SK-N-SH treated with all-trans-retinoic acid at 6 μM for 48 hours (cell line): ENCODE measurements around the gene MTA3.

Experiments used
- ATAC-seq: fragments of 200-7000 bp; cut with Tn5 transposase; 3 replicates; pipeline ENCODE4 v1.9.1; 2020; ENCODE audit warnings: mild to moderate bottlenecking, moderate library complexity
- BACH2 ChIP-seq: fragments of 250-450 bp; sonication (Bioruptor Pico); IDR thresholded peaks from 2 replicates; pipeline ENCODE4 v1.9.0; 2021; ENCODE audit warnings: mild to moderate bottlenecking, borderline replicate concordance
- CSDC2 ChIP-seq: fragments of 250-450 bp; sonication (Bioruptor Pico); IDR thresholded peaks from 2 replicates; pipeline ENCODE4 v1.5.0; 2020; ENCODE audit warnings: mild to moderate bottlenecking, moderate library complexity
- ESRRG ChIP-seq: fragments of 250-450 bp; sonication (Bioruptor Pico); IDR thresholded peaks from 2 replicates; pipeline ENCODE4 v1.6.1; 2021; ENCODE audit warnings: mild to moderate bottlenecking
- GLIS3 ChIP-seq: fragments of 250-450 bp; sonication (Bioruptor Pico); IDR thresholded peaks from 2 replicates; pipeline ENCODE4 v1.5.0; 2020; ENCODE audit warnings: mild to moderate bottlenecking, moderate library complexity
- ISL1 ChIP-seq: fragments of 250-450 bp; sonication (Bioruptor Pico); IDR thresholded peaks from 2 replicates; pipeline ENCODE4 v2.1.2; 2022; ENCODE audit warnings: mild to moderate bottlenecking, moderate library complexity
- OSR1 ChIP-seq: fragments of 250-450 bp; sonication (Bioruptor Pico); IDR thresholded peaks from 2 replicates; pipeline ENCODE4 v1.8.0; 2022; ENCODE audit warnings: moderate library complexity, mild to moderate bottlenecking, inconsistent platforms
- PPARA ChIP-seq: fragments of 250-450 bp; sonication (Bioruptor Pico); IDR thresholded peaks from 2 replicates; pipeline ENCODE4 v1.5.0; 2020; ENCODE audit warnings: mild to moderate bottlenecking, borderline replicate concordance
- RARB ChIP-seq: fragments of 250-450 bp; sonication (Bioruptor Pico); IDR thresholded peaks from 2 replicates; pipeline ENCODE4 v1.8.0; 2021; ENCODE audit warnings: mild to moderate bottlenecking, moderate library complexity
- SNAI2 ChIP-seq: fragments of 250-450 bp; sonication (Bioruptor Pico); IDR thresholded peaks from 2 replicates; pipeline ENCODE4 v1.5.0; 2020; ENCODE audit warnings: mild to moderate bottlenecking, moderate library complexity
- TCF4 ChIP-seq: fragments of 250-450 bp; sonication (Bioruptor Pico); IDR thresholded peaks from 2 replicates; pipeline ENCODE4 v1.8.0; 2021; ENCODE audit warnings: mild to moderate bottlenecking, moderate library complexity, borderline replicate concordance
- ZC3H10 ChIP-seq: fragments of 250-450 bp; sonication (Bioruptor Pico); IDR thresholded peaks from 2 replicates; pipeline ENCODE4 v1.5.1; 2021; ENCODE audit warnings: mild to moderate bottlenecking, moderate library complexity
- ZFP3 ChIP-seq: fragments of 250-450 bp; sonication (Bioruptor Pico); IDR thresholded peaks from 2 replicates; pipeline ENCODE4 v1.5.0; 2020; ENCODE audit warnings: mild to moderate bottlenecking, moderate library complexity
- ZFP30 ChIP-seq: fragments of 450-650 bp; formaldehyde crosslinking; IDR thresholded peaks from 2 replicates; pipeline ENCODE4 v1.5.0; 2022; ENCODE audit warnings: mild to moderate bottlenecking, moderate library complexity
- ZNF565 ChIP-seq: fragments of 450-650 bp; formaldehyde crosslinking; conservative IDR thresholded peaks from 2 replicates; pipeline ENCODE4 v1.5.0; 2020; ENCODE audit warnings: low read depth, mild to moderate bottlenecking, moderate library complexity
- ZNF70 ChIP-seq: fragments of 450-650 bp; formaldehyde crosslinking; IDR thresholded peaks from 2 replicates; pipeline ENCODE4 v1.5.0; 2020; ENCODE audit warnings: mild to moderate bottlenecking, moderate library complexity
- ZNF8 ChIP-seq: fragments of 450-650 bp; formaldehyde crosslinking; IDR thresholded peaks from 2 replicates; pipeline ENCODE4 v1.5.0; 2020; ENCODE audit warnings: mild to moderate bottlenecking, moderate library complexity
- TF ChIP-seq, protein P1 (sequence below): fragments of 250-450 bp; sonication (Bioruptor Pico); IDR thresholded peaks from 2 replicates; pipeline ENCODE4 v1.5.0; 2020; ENCODE audit warnings: mild to moderate bottlenecking, moderate library complexity
- TF ChIP-seq, protein P2 (sequence below): fragments of 250-450 bp; sonication (Bioruptor Pico); IDR thresholded peaks from 2 replicates; pipeline ENCODE4 v1.5.1; 2021; ENCODE audit warnings: mild to moderate bottlenecking, moderate library complexity
- TF ChIP-seq, protein P3 (sequence below): fragments of 250-450 bp; sonication (Bioruptor Pico); IDR thresholded peaks from 2 replicates; pipeline ENCODE4 v1.8.0; 2021; ENCODE audit warnings: low read depth, mild to moderate bottlenecking, moderate library complexity, borderline replicate concordance
- TF ChIP-seq, protein P4 (sequence below): fragments of 250-450 bp; sonication (Bioruptor Pico); IDR thresholded peaks from 2 replicates; pipeline ENCODE4 v1.8.0; 2020; ENCODE audit warnings: mild to moderate bottlenecking, moderate library complexity, borderline replicate concordance
- TF ChIP-seq, protein P5 (sequence below): fragments of 250-450 bp; sonication (Bioruptor Pico); IDR thresholded peaks from 2 replicates; pipeline ENCODE4 v1.5.1; 2020; ENCODE audit warnings: low read depth, mild to moderate bottlenecking, moderate library complexity

MTA3 gene

DNA sequence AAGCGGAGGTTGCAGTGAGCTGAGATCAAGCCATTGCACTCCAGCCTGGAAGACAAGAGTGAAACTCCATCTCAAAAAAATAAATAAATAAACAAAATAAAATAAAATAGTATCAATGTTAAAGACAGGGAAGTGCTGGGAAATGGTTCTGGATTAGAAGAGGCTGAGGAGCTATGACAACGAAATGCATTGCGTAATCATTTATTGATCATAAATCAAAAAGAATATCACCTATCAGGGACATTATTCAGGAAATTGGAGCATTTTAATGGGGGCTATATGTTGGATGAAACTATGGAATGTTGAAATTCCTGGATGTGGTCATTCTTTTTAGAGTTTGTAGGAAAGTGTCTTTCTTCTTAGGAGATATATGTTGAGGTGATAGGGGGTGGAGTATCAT, 30.9 kb upstream of the MTA3 start:
- TF ChIP-seq ISL1 (CRISPR knock-in tag) (no peak), ZNF565 (CRISPR knock-in tag) (no peak), CSDC2 (CRISPR knock-in tag) (no peak), ZNF8 (CRISPR knock-in tag) (no peak), SNAI2 (no peak), ZNF70 (CRISPR knock-in tag) (no peak), TCF4 (CRISPR knock-in tag) (no peak), OSR1 (CRISPR knock-in tag) (no peak), PPARA (CRISPR knock-in tag) (no peak), RARB (CRISPR knock-in tag) (no peak)
- TF ChIP-seq, protein P1, sequence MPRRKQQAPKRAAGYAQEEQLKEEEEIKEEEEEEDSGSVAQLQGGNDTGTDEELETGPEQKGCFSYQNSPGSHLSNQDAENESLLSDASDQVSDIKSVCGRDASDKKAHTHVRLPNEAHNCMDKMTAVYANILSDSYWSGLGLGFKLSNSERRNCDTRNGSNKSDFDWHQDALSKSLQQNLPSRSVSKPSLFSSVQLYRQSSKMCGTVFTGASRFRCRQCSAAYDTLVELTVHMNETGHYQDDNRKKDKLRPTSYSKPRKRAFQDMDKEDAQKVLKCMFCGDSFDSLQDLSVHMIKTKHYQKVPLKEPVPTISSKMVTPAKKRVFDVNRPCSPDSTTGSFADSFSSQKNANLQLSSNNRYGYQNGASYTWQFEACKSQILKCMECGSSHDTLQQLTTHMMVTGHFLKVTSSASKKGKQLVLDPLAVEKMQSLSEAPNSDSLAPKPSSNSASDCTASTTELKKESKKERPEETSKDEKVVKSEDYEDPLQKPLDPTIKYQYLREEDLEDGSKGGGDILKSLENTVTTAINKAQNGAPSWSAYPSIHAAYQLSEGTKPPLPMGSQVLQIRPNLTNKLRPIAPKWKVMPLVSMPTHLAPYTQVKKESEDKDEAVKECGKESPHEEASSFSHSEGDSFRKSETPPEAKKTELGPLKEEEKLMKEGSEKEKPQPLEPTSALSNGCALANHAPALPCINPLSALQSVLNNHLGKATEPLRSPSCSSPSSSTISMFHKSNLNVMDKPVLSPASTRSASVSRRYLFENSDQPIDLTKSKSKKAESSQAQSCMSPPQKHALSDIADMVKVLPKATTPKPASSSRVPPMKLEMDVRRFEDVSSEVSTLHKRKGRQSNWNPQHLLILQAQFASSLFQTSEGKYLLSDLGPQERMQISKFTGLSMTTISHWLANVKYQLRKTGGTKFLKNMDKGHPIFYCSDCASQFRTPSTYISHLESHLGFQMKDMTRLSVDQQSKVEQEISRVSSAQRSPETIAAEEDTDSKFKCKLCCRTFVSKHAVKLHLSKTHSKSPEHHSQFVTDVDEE (CRISPR knock-in tag) = no peak
- TF ChIP-seq, protein P2, sequence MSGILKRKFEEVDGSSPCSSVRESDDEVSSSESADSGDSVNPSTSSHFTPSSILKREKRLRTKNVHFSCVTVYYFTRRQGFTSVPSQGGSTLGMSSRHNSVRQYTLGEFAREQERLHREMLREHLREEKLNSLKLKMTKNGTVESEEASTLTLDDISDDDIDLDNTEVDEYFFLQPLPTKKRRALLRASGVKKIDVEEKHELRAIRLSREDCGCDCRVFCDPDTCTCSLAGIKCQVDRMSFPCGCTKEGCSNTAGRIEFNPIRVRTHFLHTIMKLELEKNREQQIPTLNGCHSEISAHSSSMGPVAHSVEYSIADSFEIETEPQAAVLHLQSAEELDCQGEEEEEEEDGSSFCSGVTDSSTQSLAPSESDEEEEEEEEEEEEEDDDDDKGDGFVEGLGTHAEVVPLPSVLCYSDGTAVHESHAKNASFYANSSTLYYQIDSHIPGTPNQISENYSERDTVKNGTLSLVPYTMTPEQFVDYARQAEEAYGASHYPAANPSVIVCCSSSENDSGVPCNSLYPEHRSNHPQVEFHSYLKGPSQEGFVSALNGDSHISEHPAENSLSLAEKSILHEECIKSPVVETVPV = no peak
- TF ChIP-seq, all 23 proteins: peak for 0
- no peak for ATAC-seq

DNA sequence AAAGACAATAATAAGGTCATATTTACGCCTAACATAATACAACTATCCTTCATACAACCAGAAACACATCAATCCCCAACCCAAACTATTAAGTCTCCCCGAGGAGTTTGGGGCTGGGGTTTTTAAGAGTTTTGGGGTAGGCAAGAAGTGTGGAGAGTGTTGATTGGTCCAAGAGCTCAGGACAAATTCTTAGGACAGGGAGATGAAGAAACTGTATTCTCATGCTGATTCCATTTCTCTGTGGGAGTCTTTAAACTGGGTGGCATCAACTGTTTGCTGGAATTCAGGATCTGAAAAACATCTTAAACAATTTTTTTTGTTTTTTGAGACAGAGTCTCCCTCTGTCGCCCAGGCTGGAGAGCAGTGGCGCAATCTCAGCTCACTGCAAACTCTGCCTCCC, 25.6 kb upstream of the MTA3 start:
- no peak for ATAC-seq
- TF ChIP-seq ZFP30 (no peak), ZNF70 (CRISPR knock-in tag) (no peak), ISL1 (CRISPR knock-in tag) (no peak), CSDC2 (CRISPR knock-in tag) (no peak), ZC3H10 (CRISPR knock-in tag) (no peak), ESRRG (CRISPR knock-in tag) (no peak), ZFP3 (CRISPR knock-in tag) (no peak), ZNF8 (CRISPR knock-in tag) (no peak), PPARA (CRISPR knock-in tag) (no peak), ZNF565 (CRISPR knock-in tag) (no peak), TCF4 (CRISPR knock-in tag) (no peak)
- TF ChIP-seq, protein P3, sequence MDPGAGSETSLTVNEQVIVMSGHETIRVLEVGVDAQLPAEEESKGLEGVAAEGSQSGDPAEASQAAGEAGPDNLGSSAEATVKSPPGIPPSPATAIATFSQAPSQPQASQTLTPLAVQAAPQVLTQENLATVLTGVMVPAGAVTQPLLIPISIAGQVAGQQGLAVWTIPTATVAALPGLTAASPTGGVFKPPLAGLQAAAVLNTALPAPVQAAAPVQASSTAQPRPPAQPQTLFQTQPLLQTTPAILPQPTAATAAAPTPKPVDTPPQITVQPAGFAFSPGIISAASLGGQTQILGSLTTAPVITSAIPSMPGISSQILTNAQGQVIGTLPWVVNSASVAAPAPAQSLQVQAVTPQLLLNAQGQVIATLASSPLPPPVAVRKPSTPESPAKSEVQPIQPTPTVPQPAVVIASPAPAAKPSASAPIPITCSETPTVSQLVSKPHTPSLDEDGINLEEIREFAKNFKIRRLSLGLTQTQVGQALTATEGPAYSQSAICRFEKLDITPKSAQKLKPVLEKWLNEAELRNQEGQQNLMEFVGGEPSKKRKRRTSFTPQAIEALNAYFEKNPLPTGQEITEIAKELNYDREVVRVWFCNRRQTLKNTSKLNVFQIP (CRISPR knock-in tag) = no peak
- TF ChIP-seq, protein P4, sequence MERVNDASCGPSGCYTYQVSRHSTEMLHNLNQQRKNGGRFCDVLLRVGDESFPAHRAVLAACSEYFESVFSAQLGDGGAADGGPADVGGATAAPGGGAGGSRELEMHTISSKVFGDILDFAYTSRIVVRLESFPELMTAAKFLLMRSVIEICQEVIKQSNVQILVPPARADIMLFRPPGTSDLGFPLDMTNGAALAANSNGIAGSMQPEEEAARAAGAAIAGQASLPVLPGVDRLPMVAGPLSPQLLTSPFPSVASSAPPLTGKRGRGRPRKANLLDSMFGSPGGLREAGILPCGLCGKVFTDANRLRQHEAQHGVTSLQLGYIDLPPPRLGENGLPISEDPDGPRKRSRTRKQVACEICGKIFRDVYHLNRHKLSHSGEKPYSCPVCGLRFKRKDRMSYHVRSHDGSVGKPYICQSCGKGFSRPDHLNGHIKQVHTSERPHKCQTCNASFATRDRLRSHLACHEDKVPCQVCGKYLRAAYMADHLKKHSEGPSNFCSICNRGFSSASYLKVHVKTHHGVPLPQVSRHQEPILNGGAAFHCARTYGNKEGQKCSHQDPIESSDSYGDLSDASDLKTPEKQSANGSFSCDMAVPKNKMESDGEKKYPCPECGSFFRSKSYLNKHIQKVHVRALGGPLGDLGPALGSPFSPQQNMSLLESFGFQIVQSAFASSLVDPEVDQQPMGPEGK (CRISPR knock-in tag) = no peak
- TF ChIP-seq, protein P5, sequence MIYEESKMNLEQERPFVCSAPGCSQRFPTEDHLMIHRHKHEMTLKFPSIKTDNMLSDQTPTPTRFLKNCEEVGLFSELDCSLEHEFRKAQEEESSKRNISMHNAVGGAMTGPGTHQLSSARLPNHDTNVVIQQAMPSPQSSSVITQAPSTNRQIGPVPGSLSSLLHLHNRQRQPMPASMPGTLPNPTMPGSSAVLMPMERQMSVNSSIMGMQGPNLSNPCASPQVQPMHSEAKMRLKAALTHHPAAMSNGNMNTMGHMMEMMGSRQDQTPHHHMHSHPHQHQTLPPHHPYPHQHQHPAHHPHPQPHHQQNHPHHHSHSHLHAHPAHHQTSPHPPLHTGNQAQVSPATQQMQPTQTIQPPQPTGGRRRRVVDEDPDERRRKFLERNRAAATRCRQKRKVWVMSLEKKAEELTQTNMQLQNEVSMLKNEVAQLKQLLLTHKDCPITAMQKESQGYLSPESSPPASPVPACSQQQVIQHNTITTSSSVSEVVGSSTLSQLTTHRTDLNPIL (CRISPR knock-in tag) = no peak
- TF ChIP-seq, all 23 proteins: peak for 0

DNA sequence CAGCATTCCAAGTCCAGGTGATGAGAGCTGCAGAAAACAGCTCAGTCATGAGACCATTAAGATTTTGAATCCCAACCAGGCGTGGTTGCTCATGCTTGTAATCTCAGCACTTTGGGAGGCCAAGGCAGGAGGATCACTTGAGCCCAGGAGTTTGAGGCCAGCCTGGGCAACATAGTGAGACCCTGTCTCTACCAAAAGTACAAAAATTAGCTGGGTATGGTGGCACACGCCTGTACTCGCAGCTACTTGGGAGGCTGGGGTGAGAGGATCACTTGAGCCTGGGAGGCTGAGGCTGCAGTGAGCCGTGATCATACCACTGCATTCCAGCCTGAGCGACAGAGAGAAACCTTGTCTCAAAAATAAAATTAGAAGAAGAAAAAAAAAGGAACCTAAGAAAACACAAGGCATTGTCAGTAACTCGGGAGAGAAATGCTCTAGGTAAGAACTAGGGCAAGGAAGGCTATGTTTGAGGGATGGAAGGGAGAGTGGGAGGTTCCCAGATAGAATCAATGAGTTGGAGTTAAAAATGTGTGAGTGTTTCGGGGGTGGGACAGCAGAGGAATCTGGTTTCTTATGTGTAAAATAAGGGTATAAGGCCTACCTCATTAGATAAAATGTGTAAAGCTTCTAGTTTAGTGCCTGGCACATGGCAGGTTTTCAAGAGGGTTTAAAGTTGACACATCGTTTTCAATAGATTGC, 23.3 kb upstream of the MTA3 start:
- no peak for ATAC-seq
- TF ChIP-seq TCF4 (CRISPR knock-in tag) (no peak), GLIS3 (CRISPR knock-in tag) (no peak), ZNF70 (CRISPR knock-in tag) (no peak), ESRRG (CRISPR knock-in tag) (no peak), ISL1 (CRISPR knock-in tag) (no peak), BACH2 (no peak)
- TF ChIP-seq, protein P5 (CRISPR knock-in tag) = no peak
- TF ChIP-seq, protein P3 (CRISPR knock-in tag) = no peak
